ENCODE data around the gene RNF150.

Gene RNF150

GRCh38 chr4:140940589-140940988 lies 192.7 kb downstream of the RNF150 start:
- no peak for TF ChIP-seq CTCF (IDR thresholded peaks at IDR 0.05; ENCODE audit: insufficient read depth, low read depth, low read length, missing control alignments)
- no peak for DNase-seq (ENCODE audit: low read depth)
- H3K4me3 ChIP-seq (ENCODE audit: low read depth, low read length) = no peak overlapping the region

GRCh38 chr4:140937866-140938265 lies 195.4 kb downstream of the RNF150 start:
- TF ChIP-seq CTCF (IDR thresholded peaks at IDR 0.05; ENCODE audit: insufficient read depth, low read depth, low read length, missing control alignments) = no peak
- no peak for DNase-seq (ENCODE audit: low read depth)
- no peak overlapping the region for H3K4me3 ChIP-seq (ENCODE audit: low read depth, low read length)

GRCh38 chr4:140935254-140935653 lies 198.0 kb downstream of the RNF150 start:
- H3K4me3 ChIP-seq (ENCODE audit: low read depth, low read length) = no peak overlapping the region
- TF ChIP-seq CTCF (IDR thresholded peaks at IDR 0.05; ENCODE audit: insufficient read depth, low read depth, low read length, missing control alignments) = no peak

GRCh38 chr4:140932501-140933045 lies 200.7 kb downstream of the RNF150 start:
- DNase-seq (ENCODE audit: low read depth) = no peak
- H3K4me3 ChIP-seq (ENCODE audit: low read depth, low read length) = no peak overlapping the region
- TF ChIP-seq CTCF (IDR thresholded peaks at IDR 0.05; ENCODE audit: insufficient read depth, low read depth, low read length, missing control alignments) = no peak

More at GRCh38 chr4:140935254-140935653, 198.0 kb downstream of the RNF150 start:
- no peak for DNase-seq (ENCODE audit: low read depth)

- H3K4me3 ChIP-seq (ENCODE audit: low read depth, low read length) = no peak overlapping the region
- DNase-seq (ENCODE audit: low read depth) = no peak
- TF ChIP-seq CTCF (IDR thresholded peaks at IDR 0.05; ENCODE audit: insufficient read depth, low read depth, low read length, missing control alignments) = no peak
Measured at GRCh38 chr4:140931911-140932310, 201.4 kb downstream of the RNF150 start.

- DNase-seq (ENCODE audit: low read depth) = no peak
- no peak for TF ChIP-seq CTCF (IDR thresholded peaks at IDR 0.05; ENCODE audit: insufficient read depth, low read depth, low read length, missing control alignments)
- no peak overlapping the region for H3K4me3 ChIP-seq (ENCODE audit: low read depth, low read length)
Measured at GRCh38 chr4:140930557-140930956, 202.7 kb downstream of the RNF150 start.

GRCh38 chr4:140930011-140930410 lies 203.3 kb downstream of the RNF150 start:
- no peak for TF ChIP-seq CTCF (IDR thresholded peaks at IDR 0.05; ENCODE audit: insufficient read depth, low read depth, low read length, missing control alignments)
- DNase-seq (ENCODE audit: low read depth) = no peak
- no peak overlapping the region for H3K4me3 ChIP-seq (ENCODE audit: low read depth, low read length)

All from GM12865 (cell line).